H1 (cell line): ENCODE results near the gene GNG12. TPM values are rescaled to one million over a fixed set of nuclear protein-coding genes. Genes with fewer than 3 reads are reported as not detected.

ENCODE experiments used
- CTCF ChIA-PET: fragments of 300-600 bp; sonication (Branson Sonifier 250); formaldehyde crosslinking; loops from one replicate; lab custom pipeline; 2021; ENCODE audit not compliant: partially characterized antibody; lab: Charles Lee
- POLR2A ChIA-PET: fragments of 300-600 bp; sonication (Branson Sonifier 250); formaldehyde crosslinking; loops from one replicate; lab custom pipeline; 2021; ENCODE audit warnings: inconsistent platforms; ENCODE audit not compliant: partially characterized antibody; lab: Charles Lee
- DNase-seq, 2 experiments: peaks; one replicate each; pipeline versions ENCODE4 v3.0.0 to v3.0.0-alpha.2; 2010 to 2022; ENCODE audit warnings: low spot score in 2 of 2, low read depth in 1 of 2, mixed read lengths in 1 of 2
- FAIRE-seq: peaks from 2 replicates; lab custom pipeline; 2011; peaks lifted over from hg19 to GRCh38; lab: Jason Lieb, UNC
- H2AFZ ChIP-seq: 2 replicates; pipeline ENCODE4 v1.8.1; 2012; ENCODE audit warnings: low read length, inconsistent platforms
- H2AK5ac ChIP-seq: 2 replicates; pipeline ENCODE4 v1.6.1; 2013; ENCODE audit warnings: low read depth, low read length
- H2BK120ac ChIP-seq: replicated peaks from 2 replicates; pipeline ENCODE3; 2013; ENCODE audit warnings: low read depth, low read length, inconsistent platforms
- H2BK12ac ChIP-seq: 2 replicates; pipeline ENCODE4 v1.6.1; 2013; ENCODE audit warnings: low read depth, low read length
- H2BK15ac ChIP-seq: 2 replicates; pipeline ENCODE4 v1.6.1; 2013; ENCODE audit warnings: low read length
- H2BK20ac ChIP-seq: 2 replicates; pipeline ENCODE4 v1.6.1; 2013; ENCODE audit warnings: low read length
- H2BK5ac ChIP-seq: 2 replicates; pipeline ENCODE4 v1.6.1; 2013; ENCODE audit warnings: low read depth, low read length
- H3K14ac ChIP-seq: 2 replicates; pipeline ENCODE4 v1.6.1; 2013; ENCODE audit warnings: inconsistent platforms; ENCODE audit not compliant: insufficient read length
- H3K18ac ChIP-seq: 2 replicates; pipeline ENCODE4 v1.6.1; 2013; ENCODE audit warnings: low read length; ENCODE audit errors: extremely low read depth
- H3K23ac ChIP-seq: 2 replicates; pipeline ENCODE4 v1.6.1; 2013; ENCODE audit warnings: inconsistent platforms; ENCODE audit not compliant: insufficient read length
- H3K23me2 ChIP-seq: 2 replicates; pipeline ENCODE4 v1.6.1; 2013; ENCODE audit warnings: low read depth, low read length
- H3K27ac ChIP-seq: 2 replicates; pipeline ENCODE4 v1.6.1; 2011; ENCODE audit warnings: low read depth, low read length, inconsistent platforms
- H3K27me3 ChIP-seq, 4 experiments: replicated peaks in 1 of 4; 1 replicate in 1 of 4; 2 replicates in 3 of 4; pipeline versions ENCODE4 v1.6.1 to v1.8.1; 2011 to 2013; ENCODE audit warnings: low read length in 3 of 4, mild to moderate bottlenecking in 3 of 4, inconsistent platforms in 2 of 4, mixed read lengths in 2 of 4, moderate library complexity in 1 of 4; ENCODE audit not compliant: control insufficient read depth in 3 of 4, insufficient read depth in 3 of 4; ENCODE audit errors: extremely low read depth in 1 of 4
- H3K36me3 ChIP-seq, 4 experiments: 2 replicates each; pipeline versions ENCODE4 v1.6.1 to v1.8.1; 2011 to 2013; ENCODE audit warnings: mild to moderate bottlenecking in 4 of 4, low read length in 3 of 4, moderate library complexity in 2 of 4, control low read depth in 1 of 4, inconsistent platforms in 1 of 4; ENCODE audit not compliant: insufficient read depth in 4 of 4, control insufficient read depth in 2 of 4
- H3K4ac ChIP-seq: replicated peaks from 2 replicates; pipeline ENCODE3; 2013; ENCODE audit warnings: low read length, low read depth, mixed read lengths, inconsistent platforms; ENCODE audit not compliant: insufficient read length
- H3K4me1 ChIP-seq, 4 experiments: replicated peaks in 1 of 4; 1 replicate in 1 of 4; 2 replicates in 3 of 4; pipeline versions ENCODE4 v1.6.1 to v1.8.1; 2011 to 2013; ENCODE audit warnings: low read length in 3 of 4, inconsistent platforms in 2 of 4, mixed read lengths in 1 of 4; ENCODE audit not compliant: insufficient read depth in 4 of 4, control insufficient read depth in 3 of 4
- H3K4me2 ChIP-seq, 2 experiments: 2 replicates each; pipeline versions ENCODE4 v1.6.1 to v1.8.1; 2011 to 2013; ENCODE audit warnings: low read depth in 2 of 2, low read length in 2 of 2, control low read depth in 1 of 2, inconsistent platforms in 1 of 2, mild to moderate bottlenecking in 1 of 2; ENCODE audit not compliant: insufficient read depth in 1 of 2
- H3K4me3 ChIP-seq, 4 experiments: fragments of 200-600, 300-600 bp in 1 of 4; sonication (generic), shearing (Covaris generic), sonication (Bioruptor Twin) in 1 of 4; 2 replicates each; pipeline versions ENCODE4 v1.5.1 to v1.8.1; 2011 to 2016; ENCODE audit warnings: low read length in 4 of 4, low read depth in 3 of 4, control low read depth in 2 of 4, inconsistent platforms in 2 of 4, mild to moderate bottlenecking in 2 of 4, mixed read lengths in 1 of 4, moderate library complexity in 1 of 4; ENCODE audit not compliant: insufficient read depth in 2 of 4; ENCODE audit errors: extremely low read depth in 1 of 4
- H3K56ac ChIP-seq: replicated peaks from 2 replicates; pipeline ENCODE3; 2013; ENCODE audit warnings: low read depth, mild to moderate bottlenecking, mixed read lengths, low read length, inconsistent platforms; ENCODE audit not compliant: insufficient read length
- H3K79me1 ChIP-seq: 2 replicates; pipeline ENCODE4 v1.6.1; 2013; ENCODE audit warnings: low read depth, low read length, control low read depth
- H3K79me2 ChIP-seq, 2 experiments: 2 replicates each; pipeline versions ENCODE4 v1.6.1 to v1.8.1; 2012 to 2013; ENCODE audit warnings: low read length in 2 of 2, mild to moderate bottlenecking in 2 of 2, inconsistent platforms in 1 of 2; ENCODE audit not compliant: insufficient read depth in 2 of 2, control insufficient read depth in 1 of 2
- H3K9ac ChIP-seq, 4 experiments: replicated peaks in 1 of 4; 1 replicate in 1 of 4; 2 replicates in 3 of 4; pipeline versions ENCODE4 v1.6.1 to v1.8.1; 2011 to 2013; ENCODE audit warnings: low read depth in 3 of 4, low read length in 3 of 4, control low read depth in 2 of 4, mild to moderate bottlenecking in 2 of 4, moderate library complexity in 2 of 4, inconsistent platforms in 1 of 4; ENCODE audit errors: extremely low read depth in 1 of 4
- H3K9me3 ChIP-seq, 2 experiments: 2 replicates each; pipeline versions ENCODE4 v1.6.1 to v1.8.1; 2012 to 2013; ENCODE audit warnings: mild to moderate bottlenecking in 2 of 2, moderate library complexity in 2 of 2, control low read depth in 1 of 2, inconsistent platforms in 1 of 2, low read depth in 1 of 2, low read length in 1 of 2, mixed read lengths in 1 of 2; ENCODE audit not compliant: insufficient read depth in 2 of 2
- H4K20me1 ChIP-seq, 2 experiments: replicated peaks in 1 of 2; 2 replicates each; pipeline versions ENCODE3 to v1.8.1; 2011 to 2013; ENCODE audit warnings: inconsistent platforms in 2 of 2, low read length in 2 of 2, mild to moderate bottlenecking in 1 of 2; ENCODE audit not compliant: insufficient read depth in 2 of 2, control insufficient read depth in 1 of 2
- H4K5ac ChIP-seq: 2 replicates; pipeline ENCODE4 v1.6.1; 2013; ENCODE audit warnings: low read length, low read depth, mixed read lengths, inconsistent platforms; ENCODE audit not compliant: insufficient read length
- H4K8ac ChIP-seq: 2 replicates; pipeline ENCODE4 v1.8.0; 2013; ENCODE audit warnings: mild to moderate bottlenecking, moderate library complexity, low read length, inconsistent platforms; ENCODE audit not compliant: insufficient read depth; ENCODE audit errors: extremely low read depth
- H4K91ac ChIP-seq: replicated peaks from 2 replicates; pipeline ENCODE3; 2013; ENCODE audit warnings: low read length, mixed read lengths, inconsistent platforms; ENCODE audit not compliant: insufficient read length
- CBX8 ChIP-seq: fragments of 300-800, 300-1000 bp; sonication (generic); IDR thresholded peaks from 2 replicates; pipeline ENCODE4 v1.7.1; 2016; ENCODE audit warnings: low read depth, low read length, borderline replicate concordance
- CHD2 ChIP-seq: IDR thresholded peaks from 2 replicates; pipeline ENCODE4 v1.6.1; 2012; ENCODE audit warnings: low read length, improper control_type of control experiment
- CTBP2 ChIP-seq: IDR thresholded peaks from 2 replicates; pipeline ENCODE4 v1.7.0; 2011; ENCODE audit warnings: borderline replicate concordance, mild to moderate bottlenecking, moderate library complexity, mixed read lengths, low read length; ENCODE audit not compliant: insufficient read depth, insufficient read length
- EP300 ChIP-seq, 2 experiments: IDR thresholded peaks; 1 replicate in 1 of 2; 2 replicates in 1 of 2; pipeline ENCODE4 v1.6.1; 2011 to 2012; ENCODE audit warnings: low read depth in 2 of 2, low read length in 2 of 2, mild to moderate bottlenecking in 2 of 2, borderline replicate concordance in 1 of 2, inconsistent platforms in 1 of 2, moderate library complexity in 1 of 2
- EZH2 ChIP-seq: fragments of 200-600 bp; sonication (generic); IDR thresholded peaks from 2 replicates; pipeline ENCODE4 v1.7.1; 2012; ENCODE audit warnings: low read depth, mild to moderate bottlenecking, moderate library complexity, low read length, inconsistent platforms; ENCODE audit not compliant: severe bottlenecking
- POLR2A ChIP-seq, 2 experiments: IDR thresholded peaks; 1 replicate in 1 of 2; 2 replicates in 1 of 2; pipeline ENCODE4 v1.6.1; 2011; ENCODE audit warnings: low read depth in 2 of 2, low read length in 2 of 2, mild to moderate bottlenecking in 2 of 2; ENCODE audit errors: control extremely low read depth in 1 of 2
- POLR2AphosphoS5 ChIP-seq: IDR thresholded peaks from 2 replicates; pipeline ENCODE4 v1.6.1; 2011; ENCODE audit warnings: low read depth, low read length
- RBBP5 ChIP-seq: IDR thresholded peaks from 2 replicates; pipeline ENCODE4 v1.7.1; 2012; ENCODE audit warnings: low read depth, mild to moderate bottlenecking, inconsistent platforms, low read length, moderate library complexity, borderline replicate concordance
- SIX5 ChIP-seq: IDR thresholded peaks from 2 replicates; pipeline ENCODE4 v1.6.1; 2011; ENCODE audit warnings: mild to moderate bottlenecking, low read depth, low read length
- SP2 ChIP-seq: IDR thresholded peaks from 2 replicates; pipeline ENCODE4 v1.6.1; 2012; ENCODE audit warnings: mild to moderate bottlenecking, low read length, inconsistent platforms
- SUZ12 ChIP-seq: fragments of 200-600 bp; sonication (generic); IDR thresholded peaks from 2 replicates; pipeline ENCODE4 v1.6.1; 2012; ENCODE audit warnings: mild to moderate bottlenecking, inconsistent platforms, low read length, moderate library complexity, mixed read lengths
- WGBS, 2 experiments: shearing (Covaris generic) in 1 of 2; methylation state at CpG; one replicate each; pipeline versions ENCODE4 v1.1.6 to v1.1.7; 2013 to 2015; ENCODE audit warnings: low lambda C conversion rate in 2 of 2, mixed read lengths in 2 of 2, inconsistent platforms in 1 of 2, low coverage in 1 of 2, missing lambda C conversion rate in 1 of 2; ENCODE audit not compliant: insufficient replicate concordance in 2 of 2, insufficient coverage in 1 of 2, insufficient read length in 1 of 2; ENCODE audit errors: extremely low coverage in 1 of 2, missing lambda C conversion rate in 1 of 2; 5-methylcytosine and 5-hydroxymethylcytosine counted together
- polyA plus RNA-seq, 7 experiments: library from polyadenylated mRNA; depleted of rRNA in 3 of 7; stranded (reverse) in 5 of 7; unstranded in 2 of 7; fragments of >200 nt in 5 of 7; fragments of 200-250 nt in 2 of 7; gene quantifications; 1 replicate in 5 of 7; 2 replicates in 1 of 7; 4 replicates in 1 of 7; pipeline versions ENCODE4 v1.2.1 to v1.2.3, GENCODE V29; 2011 to 2013; ENCODE audit warnings: missing spikeins in 2 of 7, mixed read lengths in 2 of 7
- total RNA-seq: library from RNA; stranded (reverse); fragmentation: NEBNext Ultra II Directional; extraction: Animal tissue kit (Norgen Biotek cat#: 25700); gene quantifications from 2 replicates; pipeline ENCODE4 v1.2.1, GENCODE V29; 2021

The GNG12 gene
- total and polyA plus RNA-seq, 2 of the 8 experiments (the other 6 are each of a cell fraction or from before 2014, with no cell fraction given), result 11.4 to 35.8 TPM

- Histone ChIP-seq H4K91ac (no peak overlapping the region), H2BK12ac (no peak overlapping the region), H4K20me1 (no peaks in the 10 kb centered on the region), H4K5ac (no peak overlapping the region), H2BK20ac (no peak overlapping the region), H3K9me3 (no peaks in the 10 kb centered on the region), H3K9ac (no peak overlapping the region), H2AFZ (no peak overlapping the region), H3K79me2 (no peaks in the 10 kb centered on the region), H3K4me1 (peaks cover 0 to 13% (median 6%) of the 10 kb centered on the region in 4 experiments; a peak in 6 of 7 replicates), H3K56ac (no peak overlapping the region), H3K4ac (no peak overlapping the region), H3K79me1 (no peaks in the 10 kb centered on the region; the same call in 1 of the 2 replicates), H2BK5ac (no peak overlapping the region), H2BK120ac (no peak overlapping the region), H3K18ac (peak overlapping the region; percentile 49; the same call in 1 of the 2 replicates), H2BK15ac (no peak overlapping the region), H3K4me3 (no peak overlapping the region), H3K4me2 (no peak overlapping the region), H3K14ac (no peak overlapping the region), H3K27ac (no peak overlapping the region), H3K27me3 (no peaks in the 10 kb centered on the region), H2AK5ac (peak overlapping the region; percentile 75; the same call in 1 of the 2 replicates), H4K8ac (no peak overlapping the region), H3K23me2 (no peaks in the 10 kb centered on the region), H3K36me3 (no peaks in the 10 kb centered on the region), H3K23ac (no peak overlapping the region)
- 79% methylated on average over 4 of the region's 4 CpGs; no CpG with 5 or more reads in 1 of the 2 experiments for WGBS, 2 experiments
- ChIA-PET POLR2A (interaction anchor here (0.7 to 1.2 kb wide), 3 partner anchors 9 to 18 kb away, joined by 3 read pairs; no protein-coding TSS in a partner anchor), CTCF (interaction anchor here (0.7 to 2.4 kb wide), 5 partner anchors 18 to 83 kb away, joined by 3 to 7 read pairs (median 3); no protein-coding TSS in a partner anchor)
- no peak for FAIRE-seq
- peak in 1 of 2 experiments; percentile 43 for DNase-seq
- TF ChIP-seq SIX5 (no peak), SP2 (no peak), EZH2 (no peak), RBBP5 (no peak), CTBP2 (no peak), EP300 (IDR thresholded peaks at IDR 0.05; ENCODE audit: borderline replicate concordance in 1 of 2, low read depth in 2 of 2, low read length in 2 of 2) (no peak), POLR2AphosphoS5 (no peak), CHD2 (no peak), CBX8 (no peak), POLR2A (IDR thresholded peaks at IDR 0.05; ENCODE audit: control extremely low read depth in 1 of 2, low read depth in 2 of 2, low read length in 2 of 2) (no peak), SUZ12 (no peak)
Measured at GRCh38 chr1:67733681-67734322, 99.5 kb downstream of the GNG12 start.
